Activated CD4-positive, alpha-beta T cell treated with anti-CD3 and anti-CD28 coated beads for 48 hours (primary cell): ENCODE data around the gene GAS6.

Experiments used
- DNase-seq: peaks from one replicate; pipeline ENCODE4 v3.0.0-alpha.2; 2020

GAS6 gene

DNA sequence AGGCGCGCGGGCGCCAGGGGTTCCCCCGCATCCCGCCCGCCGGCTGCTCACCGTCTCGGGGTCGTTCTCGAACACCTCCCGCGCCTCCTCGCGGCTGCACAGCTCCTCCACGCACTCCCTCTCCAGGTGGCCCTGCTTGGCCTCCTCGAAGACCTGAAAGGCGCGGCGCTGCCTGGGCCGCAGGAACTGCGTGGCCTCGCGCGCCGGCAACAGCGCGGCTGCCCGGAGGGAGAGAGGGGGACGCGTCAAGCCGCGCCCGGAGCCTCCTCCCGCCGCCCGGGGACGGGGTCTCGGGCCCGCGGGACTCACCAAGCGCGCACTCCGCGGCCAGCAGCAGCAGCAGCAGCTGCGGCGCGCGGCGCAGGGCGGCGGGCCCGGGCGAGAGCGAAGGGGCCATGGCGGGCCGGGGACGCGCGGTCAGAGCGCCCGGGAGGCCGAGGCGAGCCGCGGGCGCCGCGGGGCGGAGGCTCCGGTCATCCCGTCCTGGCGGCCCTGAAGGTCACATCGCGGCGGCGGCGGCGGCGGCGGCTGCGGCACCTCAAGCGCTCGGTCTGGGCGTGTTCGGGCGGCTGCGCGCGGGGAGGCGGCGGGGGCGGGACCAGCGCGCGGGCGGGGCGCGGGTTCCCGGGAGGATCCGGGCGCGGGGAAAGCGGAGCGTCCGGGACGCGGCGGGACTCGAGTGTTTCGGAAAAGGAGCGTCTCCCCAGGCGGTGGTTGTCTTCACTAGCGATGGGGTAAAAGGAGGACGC lies at the start of gene GAS6:
GAS6 (minus strand) TSS at position 553 of the 749 bp plus-strand sequence; CDS start at position 397, 156 bp downstream.
- peak; percentile 32 for DNase-seq

DNA sequence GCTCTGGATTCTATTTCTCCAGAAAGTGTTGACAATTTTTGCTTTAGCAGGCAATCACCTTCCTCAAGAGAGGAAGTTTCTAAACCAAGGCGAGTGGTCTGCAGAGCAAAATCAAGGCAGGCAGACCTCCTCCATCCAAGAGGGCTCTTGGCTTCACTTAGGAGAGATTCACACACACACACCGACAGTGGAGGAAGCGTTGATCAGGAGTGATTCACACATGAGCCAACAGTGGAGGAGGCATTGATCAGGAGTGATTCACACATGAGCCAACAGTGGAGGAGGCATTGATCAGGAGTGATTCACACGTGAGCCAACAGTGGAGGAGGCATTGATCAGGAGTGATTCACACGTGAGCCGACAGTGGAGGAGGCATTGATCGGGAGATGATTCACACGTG lies 49.5 kb upstream of the GAS6 start:
- peak; percentile 30 for DNase-seq

DNA sequence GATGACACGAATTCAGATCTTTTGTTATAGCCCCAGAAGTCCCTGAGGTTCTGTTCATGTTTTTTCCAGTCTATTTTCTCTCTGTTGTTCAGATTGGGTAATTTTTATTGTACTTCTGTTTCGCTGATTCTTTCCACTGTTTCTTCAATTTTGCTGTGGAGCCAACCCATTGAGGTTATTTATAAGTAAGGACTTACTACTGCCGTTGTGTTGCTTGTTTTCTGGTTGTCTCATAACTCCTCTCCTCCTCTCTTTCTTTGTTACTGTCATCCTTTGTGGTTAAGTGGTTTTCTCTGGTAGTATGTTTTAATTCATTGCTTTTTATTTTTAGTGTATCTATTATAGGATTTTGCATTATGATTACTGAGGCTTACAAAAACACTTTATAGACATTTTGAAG lies 48.7 kb upstream of the GAS6 start:
- no peak for DNase-seq

DNA sequence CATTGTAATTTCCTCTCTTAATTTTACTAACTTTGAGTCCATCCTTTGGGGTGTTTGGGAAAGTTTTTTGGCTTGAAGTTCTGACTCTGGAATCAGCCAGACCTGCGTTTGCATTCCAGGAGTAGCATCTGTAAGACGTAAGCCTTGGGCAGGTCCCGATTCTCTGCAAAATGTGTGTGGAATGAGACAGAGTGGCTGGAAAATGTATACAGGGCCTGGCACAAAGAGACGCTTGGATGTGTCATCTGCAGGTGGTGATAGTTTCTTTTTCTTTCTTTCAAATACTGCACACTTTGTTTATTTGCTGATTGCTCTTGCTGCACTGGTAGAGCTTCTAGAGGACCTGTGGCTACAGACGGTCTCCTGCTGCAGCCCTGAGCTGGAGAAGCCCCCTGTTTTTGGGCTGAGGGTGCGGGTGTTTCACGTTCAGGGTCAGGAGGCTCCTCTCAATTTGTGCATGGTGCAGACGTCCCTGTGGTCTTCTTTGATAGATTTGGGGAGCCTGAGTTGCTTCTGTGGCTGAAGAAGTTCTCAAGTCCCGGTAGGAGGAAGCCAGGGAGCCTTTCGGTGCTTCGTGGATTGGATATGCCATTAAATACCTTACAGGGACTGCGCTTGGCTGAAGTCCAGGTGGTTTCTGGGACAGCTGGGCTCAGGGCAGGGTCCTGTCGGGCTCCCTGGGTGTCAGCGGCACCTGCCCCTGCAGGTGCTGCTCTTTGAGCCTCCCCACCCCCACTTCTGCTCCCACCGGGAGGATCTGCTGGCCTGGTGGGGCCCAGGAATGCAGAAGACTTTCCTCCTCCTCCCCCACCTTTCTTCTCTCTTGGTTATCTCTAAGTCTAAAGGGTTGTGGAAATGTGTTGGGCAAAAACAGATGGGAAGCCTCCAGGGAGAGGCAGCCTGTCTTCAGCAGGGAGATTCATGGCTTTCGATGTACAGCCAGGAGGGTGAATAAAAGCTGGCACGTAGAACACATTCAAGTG lies 44.0 kb upstream of the GAS6 start:
- no peak for DNase-seq

DNA sequence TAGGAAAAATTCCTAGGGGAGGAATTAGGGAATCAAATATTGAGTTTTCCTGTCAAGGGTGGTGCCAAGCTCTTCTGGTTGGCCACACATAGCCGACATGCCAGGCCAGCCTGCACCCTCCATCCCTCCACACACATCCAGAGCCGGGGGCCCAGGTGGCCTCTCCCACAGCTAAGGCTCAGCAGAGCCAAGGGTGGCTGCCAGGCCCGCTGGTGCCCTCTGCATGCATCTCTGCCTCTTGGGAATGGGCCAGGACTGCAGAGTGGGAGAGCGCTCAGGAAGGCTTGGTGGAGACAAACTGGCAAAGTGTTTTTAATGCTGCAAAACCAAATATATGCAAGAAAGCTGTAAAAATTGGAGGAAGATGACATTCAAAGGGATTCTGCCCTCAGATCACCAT lies 42.7 kb upstream of the GAS6 start:
- no peak for DNase-seq

DNA sequence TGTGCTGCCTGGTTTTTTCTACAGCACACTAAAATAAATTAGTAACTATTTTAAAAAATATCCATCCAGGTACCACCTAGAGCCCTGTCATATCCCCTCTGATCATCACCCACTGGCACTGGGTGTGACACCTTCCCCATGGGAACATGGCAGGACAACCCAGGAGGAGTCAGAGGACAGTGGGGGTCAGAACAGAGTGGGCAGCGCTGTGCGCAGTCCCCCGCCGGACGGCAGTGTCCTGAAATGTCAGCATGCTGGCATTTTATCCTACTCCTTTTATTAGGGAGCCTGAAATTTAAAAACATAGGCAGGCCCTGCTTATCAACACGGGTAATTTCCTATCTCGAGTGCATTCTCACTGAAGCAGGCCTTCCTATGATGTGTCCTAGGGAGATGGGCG lies 42.1 kb upstream of the GAS6 start:
- no peak for DNase-seq

DNA sequence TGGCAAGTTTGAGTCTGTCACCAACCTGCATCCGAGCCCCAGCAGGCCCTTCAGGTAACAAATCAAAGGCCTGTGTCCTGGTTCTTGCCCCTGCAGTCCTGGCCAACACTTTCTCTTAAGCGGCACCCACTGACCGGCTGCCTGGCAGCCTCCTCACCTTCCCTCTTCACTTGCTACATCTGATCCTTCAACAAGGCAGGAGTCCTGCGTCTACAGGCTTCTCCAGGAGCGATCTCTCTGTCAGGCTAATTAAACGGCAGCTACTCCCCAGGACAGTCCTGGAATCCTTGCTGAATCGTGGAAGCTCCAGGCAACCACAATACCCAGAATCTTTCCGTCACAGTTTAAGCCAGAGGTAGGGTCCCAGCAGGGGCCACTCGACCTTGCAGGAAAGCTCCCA lies 41.1 kb upstream of the GAS6 start:
- no peak for DNase-seq

DNA sequence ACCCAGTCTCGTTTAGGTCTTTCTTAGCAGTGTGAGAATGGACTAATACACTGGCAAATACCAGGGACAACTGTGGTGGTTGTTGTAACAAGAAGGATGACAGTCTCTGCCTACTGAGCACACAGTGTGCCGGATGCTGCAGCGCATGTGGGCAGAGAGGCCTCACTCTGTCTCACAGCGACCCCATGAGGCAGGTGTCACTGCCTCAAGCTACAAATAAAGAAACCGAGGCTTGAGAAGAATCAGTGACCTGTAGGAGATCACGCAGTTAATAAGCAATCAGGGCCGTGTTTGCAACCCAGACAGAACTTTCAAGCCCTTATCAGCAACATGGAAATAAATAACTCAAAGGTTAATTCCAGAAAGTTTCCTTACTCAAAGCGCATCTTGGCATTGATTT lies 40.5 kb upstream of the GAS6 start:
- DNase-seq: peak; percentile 44

DNA sequence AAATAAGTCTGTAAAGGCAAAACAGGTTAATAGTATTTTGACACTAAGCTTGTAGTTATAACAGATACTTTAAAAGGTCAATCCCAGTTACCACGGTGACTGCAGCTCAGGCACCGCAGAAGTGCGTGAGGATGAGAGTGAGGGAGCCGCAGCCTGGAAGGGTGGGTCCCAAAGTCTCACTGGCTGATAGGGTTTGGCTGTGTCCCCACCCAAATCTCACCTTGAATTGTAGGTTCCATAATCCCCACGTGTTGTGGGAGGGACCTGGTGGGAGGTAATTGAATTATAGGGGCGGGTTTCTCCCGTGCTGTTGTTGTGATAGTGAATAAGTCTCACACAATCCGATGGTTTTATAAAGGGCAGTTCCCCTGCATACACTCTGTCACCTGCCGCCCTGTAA lies 40.0 kb upstream of the GAS6 start:
- DNase-seq: no peak

DNA sequence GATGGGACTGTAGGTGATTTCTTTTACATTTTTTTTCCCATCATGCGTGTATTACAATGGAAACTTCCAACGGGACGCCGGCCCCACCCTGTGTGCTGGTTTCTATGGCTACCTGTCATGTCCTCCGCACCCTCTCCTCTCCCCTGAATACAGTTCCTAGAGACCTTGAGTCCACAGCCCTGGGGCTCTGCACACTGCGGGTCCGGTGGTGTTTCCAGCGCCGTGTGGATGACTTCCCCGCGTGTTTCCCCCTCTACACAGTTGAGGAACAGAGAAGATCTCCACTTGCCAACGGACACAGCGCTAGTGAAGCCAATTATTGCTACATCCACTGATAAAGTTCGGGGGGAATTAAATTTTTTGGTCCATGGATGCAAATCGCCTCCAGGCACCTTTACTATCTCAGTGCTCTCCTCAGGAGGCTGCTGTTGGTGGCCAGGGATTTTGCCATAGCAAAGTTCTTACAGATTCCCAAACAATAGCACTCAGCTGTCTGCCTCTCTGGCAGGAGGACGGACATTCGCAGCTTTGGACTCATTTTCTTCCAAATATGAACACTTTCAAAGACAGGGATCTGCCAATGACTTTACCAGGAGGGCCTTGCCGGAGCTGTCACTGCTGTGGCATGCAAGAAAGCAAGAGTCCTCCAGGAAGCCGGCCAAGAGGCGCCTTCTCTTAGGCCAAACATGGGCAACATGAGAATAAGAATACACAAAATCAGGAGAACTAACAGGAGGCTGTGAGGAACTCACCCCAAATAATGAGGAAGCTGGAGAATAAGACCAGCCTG lies 39.3 kb upstream of the GAS6 start:
- DNase-seq: no peak

DNA sequence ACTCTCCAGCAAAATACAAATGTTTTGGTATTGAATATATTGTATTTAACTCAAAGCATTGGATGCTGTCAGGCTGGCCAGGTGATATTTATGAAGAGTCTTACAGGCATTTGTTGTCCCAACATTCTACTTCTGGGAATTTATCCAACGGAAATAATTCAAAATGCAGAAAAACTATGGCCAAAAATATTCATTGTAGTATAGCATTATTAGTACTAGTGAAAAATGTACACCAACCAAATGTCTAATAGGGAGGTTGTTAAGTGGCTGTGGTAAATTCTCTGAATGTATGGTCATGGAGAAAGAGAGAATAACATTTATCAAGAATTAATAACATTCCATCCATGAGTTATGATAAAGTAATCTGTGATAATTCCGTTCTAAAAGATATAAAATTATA lies 38.6 kb upstream of the GAS6 start:
- DNase-seq: no peak

DNA sequence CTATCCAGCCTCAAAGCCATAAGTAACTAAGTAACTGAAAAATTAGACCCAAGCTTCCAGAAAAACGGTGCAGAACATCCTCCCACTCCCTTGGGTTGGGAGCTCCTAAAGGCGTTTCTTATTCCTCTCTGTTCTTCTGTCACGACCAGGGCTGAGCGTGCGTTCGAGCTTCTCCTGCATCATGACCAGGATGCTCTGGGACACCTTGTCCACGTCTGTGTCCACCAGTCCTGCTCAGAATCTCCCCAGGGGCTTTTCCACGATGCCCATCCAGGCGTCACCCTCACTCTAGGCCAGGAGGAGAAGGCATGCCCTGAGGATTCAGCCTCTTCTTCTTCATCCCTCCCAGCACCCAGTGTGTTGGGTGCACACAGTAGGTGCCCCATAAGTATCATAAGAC lies 37.8 kb upstream of the GAS6 start:
- no peak for DNase-seq

DNA sequence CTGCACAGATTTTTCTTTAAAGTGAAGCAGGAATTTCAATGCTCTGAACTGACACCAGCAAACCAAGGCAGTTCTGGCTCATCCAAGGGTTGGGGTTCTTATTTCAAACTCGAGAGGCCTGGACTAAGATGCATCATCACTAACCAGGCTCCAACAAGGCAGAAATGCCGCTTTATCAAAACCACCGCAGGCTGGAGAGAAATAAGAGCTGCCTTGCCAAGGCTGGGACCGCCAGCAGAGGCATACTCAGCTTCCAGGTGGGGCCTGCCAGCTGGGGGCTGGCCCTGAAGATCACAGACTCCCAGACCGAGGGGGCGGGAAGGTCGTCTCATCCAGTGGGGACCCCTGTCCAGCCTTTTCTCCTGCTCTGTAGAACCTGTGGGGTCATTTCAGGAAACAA lies 37.4 kb upstream of the GAS6 start:
- DNase-seq: no peak

DNA sequence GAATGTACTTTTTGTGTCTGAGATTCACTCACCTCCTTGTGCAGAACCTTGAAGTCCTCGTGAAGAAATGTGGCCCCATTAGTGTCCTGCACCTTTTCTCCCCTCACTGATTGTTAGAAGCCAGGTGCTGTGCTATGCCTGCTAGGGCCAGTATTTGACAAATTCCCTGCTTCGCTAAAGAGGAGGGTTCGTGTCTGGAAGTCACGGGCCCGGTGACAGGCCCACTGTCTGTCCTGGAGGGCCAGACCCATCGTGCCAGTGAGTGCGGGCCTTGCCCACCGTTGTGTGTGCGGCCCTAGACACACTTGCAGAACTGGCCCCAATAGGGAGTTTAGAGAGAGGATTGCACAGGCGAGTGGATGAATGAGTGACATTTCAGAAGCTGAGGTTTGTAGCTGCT lies 36.8 kb upstream of the GAS6 start:
- DNase-seq: no peak

DNA sequence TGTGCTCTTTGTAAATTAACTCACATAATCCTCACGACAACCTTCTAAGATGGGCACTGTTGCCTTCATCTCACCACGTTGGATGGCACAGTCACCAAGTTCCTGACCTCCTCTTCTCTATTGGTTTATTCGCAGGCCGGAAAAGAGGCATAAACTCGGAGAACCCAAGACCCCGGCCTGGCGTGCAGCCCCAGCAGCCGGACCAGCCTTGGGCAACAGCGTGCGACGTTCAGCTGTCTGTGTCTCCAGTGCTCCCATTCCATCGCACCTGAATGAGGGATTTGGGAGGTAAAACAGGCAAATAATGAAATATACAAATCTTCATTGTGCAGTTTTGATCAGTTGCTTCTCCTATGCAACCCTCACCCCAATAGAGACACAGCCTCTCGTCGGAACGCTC lies 34.5 kb upstream of the GAS6 start:
- no peak for DNase-seq

DNA sequence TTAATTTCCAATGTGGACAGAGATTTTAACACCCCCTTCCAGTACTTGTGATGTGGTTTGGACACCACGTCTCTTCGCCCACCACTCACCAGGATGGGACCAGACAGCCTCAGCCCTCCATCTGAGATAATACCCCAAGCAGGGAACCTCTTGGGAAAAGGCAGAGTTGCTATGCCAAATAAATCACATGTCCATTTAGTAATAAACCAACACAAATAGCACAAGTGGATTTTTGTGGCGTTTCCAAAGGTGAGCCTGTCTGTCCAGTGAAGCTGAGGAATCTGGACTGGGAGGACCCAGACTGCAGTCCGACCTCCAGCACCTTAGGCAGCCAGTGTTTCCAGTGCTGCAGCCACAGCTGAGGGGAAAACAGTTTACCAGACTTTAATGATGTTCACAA lies 34.1 kb upstream of the GAS6 start:
- no peak for DNase-seq

DNA sequence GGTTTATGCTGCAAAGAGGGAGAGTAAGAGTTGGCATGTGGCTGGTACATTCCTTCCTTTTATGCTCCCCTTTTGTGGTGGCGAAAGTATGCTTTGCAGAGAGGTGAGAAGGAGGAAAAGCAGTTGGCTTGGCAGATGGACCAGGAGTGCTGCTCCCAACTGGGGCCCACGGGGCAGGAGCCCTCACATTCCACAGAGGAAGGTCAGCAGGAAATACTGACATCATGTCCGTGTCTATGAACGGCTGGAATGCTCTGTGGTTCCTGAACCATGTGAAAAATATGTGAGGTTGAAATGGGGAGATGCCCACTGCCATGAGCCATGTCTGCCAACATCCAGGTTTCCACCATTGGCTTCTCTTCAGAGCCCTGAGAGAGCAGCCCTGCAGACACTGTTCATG lies 33.3 kb upstream of the GAS6 start:
- no peak for DNase-seq

DNA sequence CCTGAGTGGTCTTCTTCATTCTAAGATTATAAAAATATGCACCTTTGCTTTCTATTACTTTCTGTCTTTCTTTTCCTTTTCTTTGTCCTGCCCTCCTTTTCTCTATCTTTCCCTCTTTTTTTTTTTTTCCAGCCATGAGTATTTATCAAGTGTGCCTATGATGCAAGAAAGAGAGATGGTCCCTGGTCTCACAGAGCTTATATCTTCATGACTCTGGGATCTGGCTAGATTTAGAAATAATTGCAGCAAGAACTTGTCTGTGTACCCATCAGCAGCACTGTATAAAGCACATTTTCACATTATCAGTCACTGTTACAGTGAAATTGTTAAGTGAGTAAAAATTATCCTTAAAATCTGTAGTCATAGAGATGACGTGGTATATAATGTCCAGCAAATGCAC lies 31.6 kb upstream of the GAS6 start:
- DNase-seq: no peak

DNA sequence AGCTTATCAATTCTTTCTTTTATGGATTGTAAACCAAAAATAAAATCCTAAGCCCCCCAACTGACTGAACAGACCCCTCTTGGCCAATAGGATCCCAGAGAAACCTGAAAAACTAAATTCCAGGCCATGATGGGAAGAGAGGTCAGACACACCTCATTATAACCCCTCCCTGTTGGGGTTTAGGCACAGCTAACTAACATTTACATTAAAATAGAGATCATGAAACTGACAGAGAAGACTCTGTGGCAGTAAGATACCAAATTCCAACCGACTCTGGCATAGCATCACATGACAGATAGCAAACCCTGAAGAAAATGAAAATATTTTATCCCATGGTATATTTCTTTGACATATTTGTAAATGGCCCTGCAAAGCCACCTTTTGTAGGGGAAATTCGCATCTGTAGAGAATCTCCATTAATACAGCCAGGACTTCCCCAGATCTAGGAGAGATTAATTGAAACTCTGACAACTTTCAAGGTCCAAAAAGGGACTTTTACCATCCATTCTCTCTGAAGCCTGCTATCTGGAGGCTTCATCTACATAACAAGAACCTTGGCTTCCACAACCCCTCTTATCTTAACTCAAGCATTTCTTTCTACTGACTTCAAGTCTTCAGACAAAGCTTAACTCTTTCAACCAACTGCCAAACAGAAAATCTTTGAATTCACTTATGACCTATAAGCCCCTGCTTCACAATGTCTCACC lies 27.1 kb upstream of the GAS6 start:
- no peak for DNase-seq

DNA sequence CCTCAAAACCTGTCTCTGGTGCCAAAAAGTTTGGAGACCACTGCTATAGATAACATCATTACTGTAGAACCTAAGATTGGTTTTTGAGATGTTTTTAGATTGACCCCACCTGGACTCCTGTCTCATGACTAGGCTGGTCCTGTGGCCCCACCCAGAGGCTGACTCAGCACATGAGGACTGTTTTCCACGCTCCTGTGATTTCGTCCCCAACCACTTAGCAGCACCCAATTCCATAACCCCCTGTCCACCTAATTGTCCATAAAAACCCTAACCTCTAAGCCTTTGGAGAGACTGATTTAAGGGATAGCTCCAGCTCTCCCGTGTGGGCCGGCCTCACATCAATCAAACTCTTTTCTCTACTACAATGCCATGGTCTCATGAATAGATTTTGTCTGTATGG lies 25.6 kb upstream of the GAS6 start:
- no peak for DNase-seq

DNA sequence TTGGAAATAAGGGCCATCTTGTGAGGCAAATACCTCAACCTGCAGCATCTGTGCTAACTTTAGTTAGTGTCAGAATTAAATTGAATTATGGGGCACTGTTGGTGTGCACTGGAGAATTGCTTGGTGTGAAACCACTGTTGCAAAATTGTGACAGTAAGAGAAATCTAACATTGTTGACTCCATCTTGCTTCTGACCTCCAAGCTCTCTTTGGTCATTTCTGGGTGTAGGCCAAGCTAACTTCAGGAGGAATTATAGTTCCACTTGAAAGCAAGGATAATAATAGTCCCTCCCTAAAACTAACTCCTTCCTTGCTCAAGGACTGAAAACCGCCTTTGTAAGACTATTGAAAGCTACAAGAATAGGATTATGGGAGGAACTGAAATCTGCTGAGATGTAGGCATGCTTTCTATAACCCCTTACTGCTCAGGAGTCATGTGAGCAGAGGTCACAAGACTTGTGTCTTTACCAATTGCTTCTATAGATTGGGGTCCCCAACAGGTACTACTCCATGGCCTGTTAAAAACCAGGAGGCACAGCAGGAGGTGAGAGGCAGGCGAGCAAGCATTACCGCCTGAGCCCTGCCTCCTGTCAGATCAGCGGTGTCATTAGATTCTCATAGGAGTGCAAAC lies 24.9 kb upstream of the GAS6 start:
- DNase-seq: no peak

DNA sequence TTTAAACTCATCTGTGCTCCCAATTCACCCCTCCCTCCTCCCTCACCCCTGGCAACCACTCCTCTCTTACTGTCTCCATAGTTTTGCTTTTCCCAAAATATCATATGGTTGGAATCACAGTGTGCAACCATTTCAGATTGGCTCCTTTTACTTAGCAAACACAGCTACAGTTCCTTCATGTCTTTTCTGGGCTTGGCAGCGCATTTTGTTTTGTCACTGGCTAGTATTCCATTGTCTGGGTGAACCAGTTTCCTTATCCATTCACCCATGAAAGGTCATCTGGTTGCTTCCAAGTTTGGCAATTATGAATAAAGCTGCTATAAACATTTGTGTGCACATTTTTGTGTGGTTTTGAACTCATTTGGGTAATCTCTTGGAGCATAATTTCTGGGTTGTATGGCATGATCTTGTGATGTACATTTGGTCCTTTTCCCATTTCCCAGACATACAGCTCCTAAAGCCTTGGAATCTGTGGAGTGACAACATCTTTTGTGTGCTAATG lies 23.9 kb upstream of the GAS6 start:
- DNase-seq: no peak
